GM12872 (cell line): Measurements from ENCODE around the gene OR4K1.

ENCODE experiments used
- CTCF ChIP-seq: IDR thresholded peaks from 3 replicates; pipeline ENCODE4 v1.5.1; 2011; ENCODE audit warnings: low read depth, mild to moderate bottlenecking, low read length, moderate library complexity; ENCODE audit not compliant: insufficient read depth

The OR4K1 gene, protein sequence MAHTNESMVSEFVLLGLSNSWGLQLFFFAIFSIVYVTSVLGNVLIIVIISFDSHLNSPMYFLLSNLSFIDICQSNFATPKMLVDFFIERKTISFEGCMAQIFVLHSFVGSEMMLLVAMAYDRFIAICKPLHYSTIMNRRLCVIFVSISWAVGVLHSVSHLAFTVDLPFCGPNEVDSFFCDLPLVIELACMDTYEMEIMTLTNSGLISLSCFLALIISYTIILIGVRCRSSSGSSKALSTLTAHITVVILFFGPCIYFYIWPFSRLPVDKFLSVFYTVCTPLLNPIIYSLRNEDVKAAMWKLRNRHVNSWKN

GRCh38 chr14:19930617-19931016 is at the start of gene OR4K1:
TSS of gene OR4K1 (plus strand) at chr14:19930917. CDS start at chr14:19935667, 4,750 bp downstream.
- no peak for TF ChIP-seq CTCF

DNA sequence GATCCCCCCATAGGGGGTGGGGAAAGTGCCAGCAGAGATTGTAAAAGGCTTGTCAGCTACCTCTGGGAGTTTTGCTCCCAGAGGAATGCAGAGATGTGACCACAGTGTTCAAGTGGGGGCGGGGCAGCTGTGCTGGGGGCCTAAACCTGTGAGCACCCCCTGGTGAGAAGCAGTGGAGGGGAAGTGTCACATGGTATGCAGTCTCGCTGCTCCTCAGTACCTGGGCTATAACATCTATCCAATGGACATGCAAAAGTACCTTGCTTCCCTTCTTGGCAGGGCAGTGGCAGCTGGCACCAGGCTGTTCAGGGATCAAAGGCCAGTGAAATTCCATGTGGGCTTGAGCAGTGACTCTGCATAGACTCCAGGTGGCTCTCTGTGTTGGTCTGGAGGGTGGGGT is 35.4 kb upstream of the OR4K1 start:
- TF ChIP-seq CTCF = no peak

DNA sequence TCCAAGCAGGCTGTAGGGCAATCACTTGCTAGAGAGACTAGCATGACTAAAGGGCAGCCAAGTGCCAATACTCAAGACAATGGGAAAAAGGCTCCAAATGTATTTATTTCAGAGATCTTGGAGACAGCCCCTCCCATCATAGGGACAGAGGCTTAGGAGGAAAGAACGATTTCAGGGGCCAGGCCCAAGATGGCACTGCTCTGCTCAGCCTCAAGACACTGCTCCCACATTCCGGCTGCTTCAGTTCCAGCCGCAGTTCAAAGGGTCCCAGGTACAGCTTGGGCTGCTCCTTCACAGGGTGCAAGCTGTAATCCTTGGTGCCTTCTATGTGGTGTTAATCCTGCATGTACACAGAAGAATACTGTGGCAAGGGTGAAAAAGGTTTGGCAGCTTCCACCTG is 29.7 kb upstream of the OR4K1 start:
- no peak for TF ChIP-seq CTCF

- TF ChIP-seq CTCF = no peak
Observed at GRCh38 chr14:19902409-19902808, 28.3 kb upstream of the OR4K1 start.

- TF ChIP-seq CTCF = no peak
Observed at GRCh38 chr14:19906665-19907064, 24.1 kb upstream of the OR4K1 start.

GRCh38 chr14:19911114-19911513 is 19.6 kb upstream of the OR4K1 start:
- TF ChIP-seq CTCF = no peak

GRCh38 chr14:19917243-19917642 is 13.5 kb upstream of the OR4K1 start:
- no peak for TF ChIP-seq CTCF
